Aorta (tissue), 5 donors: ENCODE measurements around the gene CHM. TPM values are rescaled to one million over a fixed set of nuclear protein-coding genes. Genes with fewer than 3 reads are reported as not detected.

Experiments
- ATAC-seq: fragments of 200-7000 bp; cut with Tn5 transposase; one replicate; pipeline ENCODE4 v1.9.1; 2022; ENCODE audit warnings: moderate library complexity; ENCODE audit not compliant: low FRiP score
- DNase-seq, 2 donors: peaks; one replicate each; pipeline ENCODE4 v3.0.0-alpha.2; 2020
- H3K27ac ChIP-seq, 2 donors: one replicate each; pipeline ENCODE4 v1.5.1; 2013; ENCODE audit warnings: low read length in 2 of 2, mild to moderate bottlenecking in 2 of 2, moderate library complexity in 2 of 2, control low read depth in 1 of 2, inconsistent platforms in 1 of 2, low read depth in 1 of 2
- H3K27me3 ChIP-seq, 2 donors: one replicate each; pipeline ENCODE4 v1.6.1; 2013; ENCODE audit warnings: control low read depth in 1 of 2, low read length in 1 of 2, mild to moderate bottlenecking in 1 of 2, moderate library complexity in 1 of 2; ENCODE audit not compliant: insufficient read depth in 2 of 2, control insufficient read depth in 1 of 2
- H3K36me3 ChIP-seq, 2 donors: one replicate each; pipeline ENCODE4 v1.6.1; 2013; ENCODE audit warnings: control low read depth in 1 of 2, low read length in 1 of 2, mild to moderate bottlenecking in 1 of 2; ENCODE audit not compliant: insufficient read depth in 2 of 2, control insufficient read depth in 1 of 2
- H3K4me1 ChIP-seq, 2 donors: one replicate each; pipeline ENCODE4 v1.6.1; 2013; ENCODE audit warnings: low read length in 2 of 2, control low read depth in 1 of 2, mild to moderate bottlenecking in 1 of 2, moderate library complexity in 1 of 2; ENCODE audit not compliant: insufficient read depth in 2 of 2, control insufficient read depth in 1 of 2
- H3K4me3 ChIP-seq, 2 donors: one replicate each; pipeline ENCODE4 v1.5.1; 2013; ENCODE audit warnings: low read length in 2 of 2, control low read depth in 1 of 2, mild to moderate bottlenecking in 1 of 2
- H3K9me3 ChIP-seq: one replicate; pipeline ENCODE4 v1.6.1; 2013; ENCODE audit warnings: mild to moderate bottlenecking, low read length; ENCODE audit not compliant: control insufficient read depth
- WGBS, 2 donors: extraction: QIAGEN DNeasy Blood & Tissue Kit; methylation state at CpG; one replicate each; pipeline ENCODE4 v1.1.7; 2013; 5-methylcytosine and 5-hydroxymethylcytosine counted together
- intact Hi-C, 2 donors: fragments of 100-400 bp; cut with DNase I; formaldehyde crosslinking; loops; one replicate each; pipeline versions ENCODE4 v1.14.2 to v1.15.0; 2022
- polyA plus RNA-seq, 2 donors: library from polyadenylated mRNA; stranded (reverse); fragments of 200-250 nt; gene quantifications; one replicate each; pipeline ENCODE4 v1.2.3, GENCODE V29; 2013
- total RNA-seq, 2 donors: library from RNA; stranded (reverse); fragmentation: NEBNext Ultra II Directional; extraction: Animal tissue kit (Norgen Biotek cat#: 25700); gene quantifications; one replicate each; pipeline ENCODE4 v1.2.1, GENCODE V29; 2021
- donor health status: healthy with polysubstance abuse.
- donor health status: Bipolar disorder and iron deficiency.
- donor health status: DM: no; HTN: no; CAD: no.
- donor health status: DM: no; HTN: no; CAD: no.
- donor health status: DM: yes; HTN: yes; CAD: no.

Gene CHM
- total and polyA plus RNA-seq, 4 donors, result 2.8 to 30.7 (median 20.9) TPM

- intact Hi-C loops, result no loop called here
- Histone ChIP-seq H3K4me1 (no peaks in the 10 kb centered on the region), H3K27me3 (no peaks in the 10 kb centered on the region), H3K27ac (no peak overlapping the region), H3K9me3 (no peaks in the 10 kb centered on the region), H3K4me3 (no peak overlapping the region), H3K36me3 (no peaks in the 10 kb centered on the region)
- ATAC-seq, result no peak
- DNase-seq, result peak in 1 of 2 donors; percentile 52
- WGBS, 2 donors, result 84 to 97% methylated on average over 6 of the region's 6 CpGs
Observed at GRCh38 chrX:85914431-85914830, 132.9 kb downstream of the CHM start.

GRCh38 chrX:85907316-85907715, 140.0 kb downstream of the CHM start:
- H3K4me1 ChIP-seq, result no peaks in the 10 kb centered on the region
- H3K27ac ChIP-seq, result no peak overlapping the region
- H3K27me3 ChIP-seq, result no peaks in the 10 kb centered on the region
- H3K36me3 ChIP-seq, result no peaks in the 10 kb centered on the region
- no peak for DNase-seq
- no peaks in the 10 kb centered on the region for H3K9me3 ChIP-seq
- no peak overlapping the region for H3K4me3 ChIP-seq
- intact Hi-C loops, result no loop called here
- WGBS, 2 donors, result 88 to 98% methylated on average over 3 of the region's 3 CpGs
- ATAC-seq, result no peak

DNA sequence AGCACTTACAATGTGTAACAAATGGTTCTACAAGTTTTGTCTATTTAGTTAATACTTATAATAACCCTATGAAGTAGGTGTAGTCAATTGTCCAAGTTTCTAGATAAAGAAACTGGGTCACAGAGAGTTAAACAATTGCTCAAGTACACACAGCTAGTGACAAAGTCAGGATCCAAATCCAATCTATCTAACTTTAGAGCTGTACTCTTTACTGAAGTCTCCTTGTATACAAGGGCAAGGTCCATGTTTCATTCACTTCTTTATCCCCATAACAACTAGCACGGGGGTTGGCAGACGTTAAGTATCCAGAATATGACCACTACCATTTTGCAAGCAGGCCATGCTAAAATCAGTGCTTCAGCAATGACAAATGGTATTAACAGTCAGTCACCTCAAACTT, 141.0 kb downstream of the CHM start:
- Histone ChIP-seq H3K27ac (no peak overlapping the region), H3K27me3 (no peaks in the 10 kb centered on the region), H3K4me1 (no peaks in the 10 kb centered on the region), H3K4me3 (no peak overlapping the region), H3K36me3 (no peaks in the 10 kb centered on the region), H3K9me3 (no peaks in the 10 kb centered on the region)
- intact Hi-C loops, result no loop called here
- 77 to 96% methylated on average over 2 of the region's 2 CpGs for WGBS, 2 donors
- DNase-seq (no peak), ATAC-seq (no peak)

DNA sequence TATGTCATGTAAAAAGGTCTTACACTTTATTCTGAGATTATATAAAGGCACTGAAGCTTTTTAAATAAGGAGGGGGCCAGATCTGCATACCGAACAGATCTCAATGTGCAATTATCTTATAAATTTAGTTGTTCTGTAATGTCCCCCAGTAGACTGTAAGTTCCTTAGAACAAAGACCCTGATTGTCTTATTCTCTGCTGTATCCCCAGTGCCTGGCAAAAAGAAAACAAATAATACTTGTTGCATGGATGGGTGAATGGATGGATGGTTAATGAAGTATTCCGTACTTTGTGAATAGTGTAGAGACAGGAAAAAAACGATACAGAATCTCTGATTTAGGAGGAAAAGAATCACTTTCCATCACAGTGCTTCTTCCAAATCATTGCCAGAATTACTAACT, 141.5 kb downstream of the CHM start:
- intact Hi-C loops, result no loop called here
- DNase-seq (no peak), ATAC-seq (no peak)
- Histone ChIP-seq H3K27ac (no peak overlapping the region), H3K36me3 (no peaks in the 10 kb centered on the region), H3K9me3 (no peaks in the 10 kb centered on the region), H3K4me1 (no peaks in the 10 kb centered on the region), H3K27me3 (no peaks in the 10 kb centered on the region), H3K4me3 (no peak overlapping the region)
- 80 to 92% methylated on average over 3 of the region's 3 CpGs for WGBS, 2 donors

GRCh38 chrX:85903692-85904471, 143.5 kb downstream of the CHM start:
- no peak overlapping the region for H3K4me3 ChIP-seq
- no peaks in the 10 kb centered on the region for H3K9me3 ChIP-seq
- DNase-seq (no peak), ATAC-seq (no peak)
- 72 to 84% methylated on average over 5 of the region's 5 CpGs for WGBS, 2 donors
- intact Hi-C loops, result no loop called here
- no peak overlapping the region for H3K27ac ChIP-seq
- H3K27me3 ChIP-seq, result no peaks in the 10 kb centered on the region
- H3K4me1 ChIP-seq, result no peaks in the 10 kb centered on the region
- H3K36me3 ChIP-seq, result no peaks in the 10 kb centered on the region

DNA sequence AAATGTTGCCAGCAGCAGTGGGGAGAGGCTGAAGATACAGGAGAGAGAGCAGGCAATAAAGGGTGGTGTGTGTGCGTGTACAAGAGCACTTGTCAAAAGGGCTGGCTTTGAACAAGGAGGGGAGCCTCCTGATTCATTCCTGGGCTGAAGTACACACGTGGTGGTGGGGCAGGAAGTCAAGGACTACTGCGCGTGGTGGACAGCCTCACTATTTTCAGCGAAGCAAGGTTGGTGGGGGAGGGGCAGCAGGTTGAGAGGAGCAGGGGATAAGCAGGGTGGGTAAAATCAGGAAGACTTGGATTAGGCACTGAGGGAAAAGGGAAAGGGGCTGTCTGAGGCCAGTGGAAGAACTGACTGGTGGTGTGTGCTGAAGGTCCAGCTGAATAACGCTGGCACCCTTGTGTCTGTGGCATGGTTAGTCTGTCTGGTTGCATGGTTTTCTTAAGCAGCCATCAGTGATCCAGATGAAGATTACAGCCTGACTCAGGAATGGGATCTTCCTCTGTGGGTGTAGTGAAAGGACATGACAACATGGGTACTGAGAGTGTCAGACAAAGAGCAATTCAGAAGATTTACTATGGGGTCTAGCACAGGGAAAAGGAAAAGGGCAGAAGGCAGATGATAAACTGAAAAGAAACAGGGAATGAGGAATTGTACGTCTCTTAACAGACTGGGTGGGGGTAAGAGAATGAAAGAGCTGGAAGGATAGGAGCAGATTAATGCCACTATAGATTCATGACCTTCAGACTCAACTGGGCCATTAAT, 149.8 kb downstream of the CHM start:
- Histone ChIP-seq H3K27me3 (no peaks in the 10 kb centered on the region), H3K4me3 (no peak overlapping the region), H3K9me3 (no peaks in the 10 kb centered on the region), H3K27ac (no peak overlapping the region), H3K4me1 (no peaks in the 10 kb centered on the region), H3K36me3 (no peaks in the 10 kb centered on the region)
- intact Hi-C loops, result no loop called here
- 71 to 78% methylated on average over 7 of the region's 7 CpGs for WGBS, 2 donors
- ATAC-seq (no peak), DNase-seq (peak in 1 of 2 donors; percentile 16)

- intact Hi-C loops, result no loop called here
Observed at GRCh38 chrX:85882601-85883000, 164.8 kb downstream of the CHM start.

GRCh38 chrX:85870585-85870984, 176.8 kb downstream of the CHM start:
- WGBS, 2 donors, result 85 to 96% methylated on average over 3 of the region's 3 CpGs
- ATAC-seq (no peak), DNase-seq (no peak)
- intact Hi-C loops, result no loop called here
- Histone ChIP-seq H3K4me3 (no peak overlapping the region), H3K27me3 (no peaks in the 10 kb centered on the region), H3K36me3 (peaks cover 0 to 2% of the 10 kb centered on the region in 2 donors), H3K9me3 (no peaks in the 10 kb centered on the region), H3K4me1 (no peaks in the 10 kb centered on the region), H3K27ac (no peak overlapping the region)

More at GRCh38 chrX:85882601-85883000, 164.8 kb downstream of the CHM start:
- Histone ChIP-seq H3K27me3 (no peaks in the 10 kb centered on the region), H3K27ac (no peak overlapping the region), H3K9me3 (no peaks in the 10 kb centered on the region), H3K36me3 (no peaks in the 10 kb centered on the region), H3K4me3 (no peak overlapping the region), H3K4me1 (no peaks in the 10 kb centered on the region)
- WGBS, 2 donors, result 77 to 82% methylated on average over 5 of the region's 5 CpGs
- DNase-seq (no peak), ATAC-seq (no peak)

DNA sequence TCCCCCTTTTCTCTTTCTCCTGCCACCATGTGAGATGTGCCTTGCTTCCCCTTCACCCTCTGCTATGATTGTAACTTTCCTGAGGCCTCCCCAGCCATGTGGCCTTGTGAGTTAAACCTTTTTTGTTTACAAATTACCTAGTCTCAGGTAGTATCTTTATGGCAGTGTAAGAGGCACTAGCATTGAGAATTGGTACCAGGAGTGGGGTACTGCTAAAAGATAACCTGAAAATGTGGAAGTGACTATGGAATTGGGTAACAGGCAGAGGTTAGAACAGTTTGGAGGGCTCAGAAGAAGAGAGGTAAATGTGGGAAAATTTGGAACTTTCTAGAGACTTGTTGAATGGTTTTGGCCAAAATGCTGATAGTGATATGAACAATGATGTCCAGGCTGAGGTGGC, 182.0 kb downstream of the CHM start:
- Histone ChIP-seq H3K27ac (no peak overlapping the region), H3K36me3 (peaks cover 0 to 2% of the 10 kb centered on the region in 2 donors), H3K4me3 (no peak overlapping the region), H3K9me3 (no peaks in the 10 kb centered on the region), H3K4me1 (no peaks in the 10 kb centered on the region), H3K27me3 (no peaks in the 10 kb centered on the region)
- ATAC-seq, result no peak
- DNase-seq, result no peak
- intact Hi-C loops, result no loop called here
